Astrocyte (in vitro differentiated cells and primary cell): Measurements from ENCODE around the gene MLPH.

ENCODE experiments used
- CTCF ChIP-seq: IDR thresholded peaks from 2 replicates; pipeline ENCODE4 v1.5.1; 2011; ENCODE audit warnings: low read depth, mild to moderate bottlenecking, inconsistent platforms, low read length, moderate library complexity; ENCODE audit not compliant: insufficient read depth
- EZH2 ChIP-seq: IDR thresholded peaks from 2 replicates; pipeline ENCODE4 v1.6.1; 2012; ENCODE audit warnings: mild to moderate bottlenecking, low read length, inconsistent platforms; ENCODE audit not compliant: insufficient read depth

DNA sequence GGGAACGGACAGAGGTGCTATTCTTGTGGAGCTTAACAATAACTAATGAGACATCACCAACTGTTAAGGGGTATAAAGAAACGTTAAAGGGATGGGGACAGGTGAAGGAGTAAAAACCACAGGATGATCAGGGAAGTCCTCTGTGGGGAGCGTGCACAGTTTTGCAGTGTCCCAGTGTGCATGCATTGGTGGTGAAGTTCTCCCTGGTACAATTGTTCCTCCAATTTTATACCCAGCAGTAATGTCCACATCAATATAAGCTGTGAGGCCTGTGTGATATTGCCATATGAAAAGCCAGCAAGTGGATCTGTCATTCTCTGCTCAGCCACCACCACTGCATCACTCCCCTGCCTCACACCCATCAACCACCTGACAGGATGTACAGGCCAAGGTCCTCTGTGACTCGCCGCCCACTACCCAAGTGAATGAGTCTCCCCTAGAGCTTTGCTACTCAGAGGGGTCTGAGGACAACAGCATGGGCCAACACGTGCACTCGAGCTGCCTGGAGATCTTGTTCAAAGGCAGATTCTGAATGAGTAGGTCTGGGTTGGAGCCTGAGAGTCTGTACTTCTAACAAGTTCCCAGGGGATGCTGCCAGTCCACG lies 4.6 kb downstream of the MLPH start:
- TF ChIP-seq CTCF (no peak), EZH2 (no peak)
